K562 (cell line): ENCODE measurements around the gene GPR162. TPM values are rescaled to one million over a fixed set of nuclear protein-coding genes. Genes with fewer than 3 reads are reported as not detected.

ENCODE experiments used
- ATAC-seq: fragments of 200-7000 bp; cut with Tn5 transposase; 3 replicates; pipeline ENCODE4 v1.9.1; 2020; ENCODE audit warnings: moderate library complexity
- BruUV-seq: library from RNA; stranded (reverse); fragments of 400-500 nt; replicated peaks from 2 replicates; lab custom pipeline; 2021; lab: Mats Ljungman, UMichigan
- CTCF ChIA-PET: fragments of 300-600 bp; formaldehyde crosslinking; extraction: SDS; loops from one replicate; lab custom pipeline; 2021; ENCODE audit warnings: low intra/inter-chr PET ratio; lab: Yijun Ruan, JAX
- POLR2A ChIA-PET: fragments of 300-600, 350-650 bp; sonication (Branson Sonifier 250); formaldehyde crosslinking; extraction: SDS; loops from one replicate; lab custom pipeline; 2021; ENCODE audit warnings: antibody characterized with exemption, inconsistent platforms; lab: Yijun Ruan, JAX
- DNase-seq, 4 experiments: peaks; one replicate each; pipeline versions ENCODE4 v3.0.0 to v3.0.0-alpha.2; 2011 to 2018; ENCODE audit warnings: low spot score in 3 of 4, mixed read lengths in 3 of 4; ENCODE audit errors: extremely low read depth in 1 of 4
- FAIRE-seq: peaks from 2 replicates; lab custom pipeline; 2011; peaks lifted over from hg19 to GRCh38; lab: Jason Lieb, UNC
- H2AFZ ChIP-seq: 2 replicates; pipeline ENCODE4 v1.6.0; 2011; ENCODE audit warnings: low read depth, low read length, control low read depth, inconsistent platforms
- H3K27ac ChIP-seq: fragments of 200-600 bp; 3 replicates; pipeline ENCODE4 v1.8.0; 2011; ENCODE audit warnings: low read depth, mild to moderate bottlenecking, control low read depth, inconsistent platforms, low read length, moderate library complexity, mixed read lengths; ENCODE audit errors: extremely low read depth
- H3K27me3 ChIP-seq, 2 experiments: fragments of 300-600 bp in 1 of 2; 2 replicates in 1 of 2; 3 replicates in 1 of 2; pipeline versions ENCODE4 v1.6.0 to v1.8.0; 2011; ENCODE audit warnings: inconsistent platforms in 2 of 2, low read length in 2 of 2, mild to moderate bottlenecking in 1 of 2, mixed read lengths in 1 of 2, moderate library complexity in 1 of 2; ENCODE audit not compliant: control insufficient read depth in 2 of 2, insufficient read depth in 2 of 2
- H3K36me3 ChIP-seq: fragments of 300-600 bp; 3 replicates; pipeline ENCODE4 v1.8.0; 2011; ENCODE audit warnings: mild to moderate bottlenecking, low read length, inconsistent platforms; ENCODE audit not compliant: control insufficient read depth, insufficient read depth
- H3K4me1 ChIP-seq, 2 experiments: fragments of 200-600 bp in 1 of 2; replicated peaks in 1 of 2; 2 replicates in 1 of 2; 3 replicates in 1 of 2; pipeline versions ENCODE4 v1.5.1 to v1.8.0; 2011; ENCODE audit warnings: inconsistent platforms in 2 of 2, low read length in 2 of 2, mild to moderate bottlenecking in 1 of 2, mixed read lengths in 1 of 2, moderate library complexity in 1 of 2; ENCODE audit not compliant: control insufficient read depth in 2 of 2, insufficient read depth in 2 of 2
- H3K4me2 ChIP-seq: 2 replicates; pipeline ENCODE4 v1.6.1; 2011; ENCODE audit warnings: low read length, control low read depth, inconsistent platforms, mixed read lengths; ENCODE audit not compliant: insufficient read depth
- H3K4me3 ChIP-seq: fragments of 200-600 bp; sonication (generic), shearing (Covaris generic); 2 replicates; pipeline ENCODE4 v1.5.1; 2016; ENCODE audit warnings: control low read depth, inconsistent platforms
- H3K79me2 ChIP-seq: fragments of 200-600 bp; 3 replicates; pipeline ENCODE4 v1.8.0; 2011; ENCODE audit warnings: low read length, inconsistent platforms; ENCODE audit not compliant: control insufficient read depth, insufficient read depth
- H3K9ac ChIP-seq, 2 experiments: 2 replicates each; pipeline versions ENCODE4 v1.6.0 to v1.6.1; 2011; ENCODE audit warnings: low read depth in 2 of 2, low read length in 2 of 2, control low read depth in 1 of 2, inconsistent platforms in 1 of 2, mild to moderate bottlenecking in 1 of 2, mixed read lengths in 1 of 2; ENCODE audit not compliant: insufficient read depth in 1 of 2
- H3K9me1 ChIP-seq: one replicate; pipeline ENCODE4 v1.6.0; 2011; ENCODE audit warnings: inconsistent platforms, mild to moderate bottlenecking, low read length, moderate library complexity; ENCODE audit not compliant: control insufficient read depth, insufficient read depth
- H3K9me3 ChIP-seq: replicated peaks from 2 replicates; pipeline ENCODE4 v1.5.1; 2011; ENCODE audit warnings: low read depth, low read length, inconsistent platforms; ENCODE audit not compliant: control insufficient read depth, insufficient read depth
- H4K20me1 ChIP-seq: replicated peaks from 2 replicates; pipeline ENCODE4 v1.6.1; 2011; ENCODE audit warnings: low read length, inconsistent platforms, mixed read lengths; ENCODE audit not compliant: control insufficient read depth, insufficient read depth
- EP400 ChIP-seq: fragments of 450-650 bp; IDR thresholded peaks from 2 replicates; pipeline ENCODE4 v1.6.1; 2017; ENCODE audit warnings: antibody characterized with exemption, mild to moderate bottlenecking, moderate library complexity
- ZKSCAN1 ChIP-seq: fragments of 150-350 bp; IDR thresholded peaks from 2 replicates; pipeline ENCODE4 v1.6.1; 2016; ENCODE audit warnings: low read depth, low read length
- ZNF347 ChIP-seq: fragments of 450-650 bp; formaldehyde crosslinking; IDR thresholded peaks from 2 replicates; pipeline ENCODE4 v1.4.0; 2020; ENCODE audit warnings: low read depth, mild to moderate bottlenecking, moderate library complexity
- WGBS: fragments of 100-300 bp; shearing (Covaris generic); methylation state at CpG from one replicate; pipeline ENCODE4 v1.1.6; 2016; ENCODE audit warnings: low coverage, mixed read lengths; ENCODE audit not compliant: insufficient coverage; ENCODE audit errors: missing lambda C conversion rate; 5-methylcytosine and 5-hydroxymethylcytosine counted together
- in situ Hi-C: fragments of 300-500 bp; cut with MboI; formaldehyde crosslinking; loops from 4 replicates; pipeline ENCODE4 v1.15.0; 2018; ENCODE audit warnings: inconsistent platforms, mixed read lengths
- intact Hi-C: fragments of 100-400 bp; cut with micrococcal nuclease; formaldehyde crosslinking; loops from 2 replicates; pipeline ENCODE4 v1.14.2; 2022
- polyA plus RNA-seq, 8 experiments: library from polyadenylated mRNA; depleted of rRNA in 4 of 8; stranded (reverse) in 5 of 8; unstranded in 3 of 8; fragments of >200 nt; fragmentation: Nextera tagmentation in 2 of 8; fragmentation: Illumina TruSeq in 1 of 8; extraction: Ambion mirVana in 2 of 8; extraction: Trizol in 1 of 8; gene quantifications; 2 replicates each; pipeline versions ENCODE4 v1.2.1 to v1.2.3, GENCODE V29; 2011 to 2014; ENCODE audit warnings: inconsistent platforms in 1 of 8, missing spikeins in 1 of 8
- total RNA-seq, 7 experiments: library from RNA; depleted of rRNA in 6 of 7; stranded (reverse); fragments of >200 nt in 6 of 7; fragmentation: Illumina TruSeq in 2 of 7; extraction: Trizol in 2 of 7; gene quantifications; 2 replicates each; pipeline versions ENCODE4 v1.2.1 to v1.2.3, GENCODE V29; 2011 to 2021; ENCODE audit warnings: low replicate concordance in 1 of 7

Gene GPR162
- total and polyA plus RNA-seq, 9 of the 15 experiments (the other 6 are each of a cell fraction or from before 2014, with no cell fraction given): 0.65 to 1.8 (median 1.1) TPM; not detected in 2

GRCh38 chr12:6824901-6825381 is 3.3 kb downstream of the GPR162 start:
- in situ Hi-C loops: no loop called here
- FAIRE-seq: no peak
- no TSS peak for BruUV-seq
- Histone ChIP-seq H3K9me1 (no peaks in the 10 kb centered on the region), H2AFZ (no peak overlapping the region), H3K4me1 (peaks cover 18 to 53% of the 10 kb centered on the region in 2 experiments; a peak in 4 of 5 replicates)
- CTCF ChIA-PET: interaction anchor here (1.2 to 1.9 kb wide), 3 partner anchors 71 to 257 kb away, joined by 3 to 15 read pairs (median 6); partner anchors contain the start of gene MLF2
- no peak for DNase-seq
- TF ChIP-seq EP400: no peak
- TF ChIP-seq ZKSCAN1: no peak
- TF ChIP-seq ZNF347: no peak
- TF ChIP-seq, all 486 proteins: peak for 0
- H3K4me2 ChIP-seq: no peak overlapping the region
- 37% methylated on average over 11 of the region's 12 CpGs for WGBS
- peaks cover 20% of the 10 kb centered on the region for H3K79me2 ChIP-seq
- peaks cover 3% of the 10 kb centered on the region; the same call in 1 of the 3 replicates for H3K36me3 ChIP-seq
- no peak overlapping the region for H3K4me3 ChIP-seq
- H3K9me3 ChIP-seq: no peaks in the 10 kb centered on the region
- no peak for ATAC-seq
- intact Hi-C loops: loop anchor here (1.0 to 10.0 kb wide), 5 partner anchors 48 to 270 kb away; partner anchors contain the start of genes IFFO1 and MLF2
- peaks cover 0 to 4% of the 10 kb centered on the region in 2 experiments; a peak in 2 of 5 replicates for H3K27me3 ChIP-seq
- H4K20me1 ChIP-seq: no peaks in the 10 kb centered on the region
- POLR2A ChIA-PET: interaction anchor here (0.6 to 0.7 kb wide), 2 partner anchors 9 to 222 kb away, joined by 3 to 5 read pairs; no protein-coding TSS in a partner anchor
- peak overlapping the region in 1 of 2 experiments; percentile 58; a peak in 1 of 4 replicates for H3K9ac ChIP-seq
- no peak overlapping the region for H3K27ac ChIP-seq
